H9 (cell line): ENCODE data around the gene NR2F1-AS1. TPM values are rescaled to one million over a fixed set of nuclear protein-coding genes. Genes with fewer than 3 reads are reported as not detected.

Experiments
- DNase-seq: peaks from one replicate; pipeline ENCODE4 v3.0.0-alpha.2; 2017
- H2AFZ ChIP-seq: one replicate; pipeline ENCODE4 v1.6.1; 2013; ENCODE audit warnings: mild to moderate bottlenecking, low read length, control low read depth, moderate library complexity
- H2AK5ac ChIP-seq: 2 replicates; pipeline ENCODE4 v1.6.1; 2013; ENCODE audit warnings: low read length, control low read depth, mixed read lengths; ENCODE audit not compliant: insufficient read length
- H2BK120ac ChIP-seq: one replicate; pipeline ENCODE4 v1.6.1; 2013; ENCODE audit warnings: low read depth, mild to moderate bottlenecking, low read length, control low read depth, inconsistent platforms; ENCODE audit not compliant: poor library complexity, severe bottlenecking
- H2BK12ac ChIP-seq: 2 replicates; pipeline ENCODE4 v1.6.1; 2013; ENCODE audit warnings: low read length, control low read depth, mixed read lengths, low read depth; ENCODE audit not compliant: insufficient read length
- H2BK15ac ChIP-seq: 2 replicates; pipeline ENCODE4 v1.6.1; 2013; ENCODE audit warnings: low read depth, low read length, control low read depth
- H2BK20ac ChIP-seq: one replicate; pipeline ENCODE4 v1.6.1; 2013; ENCODE audit warnings: low read depth, mild to moderate bottlenecking, low read length, control low read depth, inconsistent platforms; ENCODE audit not compliant: poor library complexity, severe bottlenecking
- H2BK5ac ChIP-seq: 2 replicates; pipeline ENCODE4 v1.6.1; 2013; ENCODE audit warnings: low read length, control low read depth, mixed read lengths; ENCODE audit not compliant: insufficient read length
- H3K14ac ChIP-seq: 2 replicates; pipeline ENCODE4 v1.6.1; 2013; ENCODE audit warnings: low read length, control low read depth; ENCODE audit not compliant: insufficient read depth
- H3K18ac ChIP-seq: 2 replicates; pipeline ENCODE4 v1.6.1; 2013; ENCODE audit warnings: low read depth, mild to moderate bottlenecking, mixed read lengths, low read length, control low read depth; ENCODE audit not compliant: insufficient read length
- H3K23ac ChIP-seq: 2 replicates; pipeline ENCODE4 v1.6.1; 2013; ENCODE audit warnings: low read length, control low read depth, mixed read lengths, low read depth; ENCODE audit not compliant: insufficient read length
- H3K23me2 ChIP-seq: 2 replicates; pipeline ENCODE4 v1.6.1; 2013; ENCODE audit warnings: low read depth, mild to moderate bottlenecking, mixed read lengths, low read length, control low read depth; ENCODE audit not compliant: insufficient read length, poor library complexity, severe bottlenecking
- H3K27ac ChIP-seq: 2 replicates; pipeline ENCODE4 v1.5.1; 2013; ENCODE audit warnings: low read length, control low read depth, mixed read lengths, low read depth; ENCODE audit not compliant: insufficient read length
- H3K27me3 ChIP-seq: 2 replicates; pipeline ENCODE4 v1.6.1; 2013; ENCODE audit warnings: low read length, control low read depth, inconsistent platforms; ENCODE audit not compliant: insufficient read depth
- H3K4ac ChIP-seq: 2 replicates; pipeline ENCODE4 v1.6.1; 2013; ENCODE audit warnings: low read depth, mild to moderate bottlenecking, control low read depth, inconsistent platforms, low read length, moderate library complexity
- H3K4me1 ChIP-seq: 2 replicates; pipeline ENCODE4 v1.6.1; 2013; ENCODE audit warnings: low read length, control low read depth, inconsistent platforms; ENCODE audit not compliant: insufficient read depth
- H3K4me2 ChIP-seq: 2 replicates; pipeline ENCODE4 v1.6.1; 2013; ENCODE audit warnings: low read length, control low read depth, mixed read lengths; ENCODE audit not compliant: insufficient read length, insufficient read depth
- H3K56ac ChIP-seq: 2 replicates; pipeline ENCODE4 v1.6.1; 2013; ENCODE audit warnings: low read depth, mild to moderate bottlenecking, mixed read lengths, low read length, control low read depth; ENCODE audit not compliant: insufficient read length
- H3K79me1 ChIP-seq: 2 replicates; pipeline ENCODE4 v1.6.1; 2013; ENCODE audit warnings: low read depth, mild to moderate bottlenecking, moderate library complexity, low read length, control low read depth, inconsistent platforms; ENCODE audit not compliant: insufficient read depth, poor library complexity, severe bottlenecking
- H3K79me2 ChIP-seq: 2 replicates; pipeline ENCODE4 v1.6.1; 2013; ENCODE audit warnings: low read length, control low read depth, inconsistent platforms; ENCODE audit not compliant: insufficient read depth
- H3K9ac ChIP-seq: 2 replicates; pipeline ENCODE4 v1.6.1; 2013; ENCODE audit warnings: low read length, control low read depth, mixed read lengths; ENCODE audit not compliant: insufficient read length; ENCODE audit errors: extremely low read depth
- H3K9me3 ChIP-seq: one replicate; pipeline ENCODE4 v1.6.1; 2013; ENCODE audit warnings: low read depth, low read length, inconsistent platforms; ENCODE audit not compliant: control insufficient read depth
- H3T11ph ChIP-seq: one replicate; pipeline ENCODE4 v1.6.1; 2013; ENCODE audit warnings: mild to moderate bottlenecking, low read length, control low read depth, inconsistent platforms
- H4K20me1 ChIP-seq: one replicate; pipeline ENCODE4 v1.6.1; 2013; ENCODE audit not compliant: control insufficient read depth, insufficient read length, insufficient read depth
- H4K5ac ChIP-seq: 2 replicates; pipeline ENCODE4 v1.6.1; 2013; ENCODE audit warnings: low read depth, mild to moderate bottlenecking, mixed read lengths, low read length, control low read depth; ENCODE audit not compliant: insufficient read length
- H4K8ac ChIP-seq: replicated peaks from 2 replicates; pipeline ENCODE4 v1.6.1; 2013; ENCODE audit warnings: low read length, control low read depth, mixed read lengths, low read depth; ENCODE audit not compliant: insufficient read length
- H4K91ac ChIP-seq: 2 replicates; pipeline ENCODE4 v1.6.1; 2013; ENCODE audit warnings: low read depth, mild to moderate bottlenecking, moderate library complexity, mixed read lengths, low read length, control low read depth; ENCODE audit not compliant: insufficient read length
- H3K27ac Mint-ChIP-seq, 3 experiments: 2 replicates in 2 of 3; 3 replicates in 1 of 3; pipeline ENCODE4 v1.8.0; 2020 to 2021; ENCODE audit warnings: mixed read lengths in 3 of 3, mild to moderate bottlenecking in 1 of 3, moderate library complexity in 1 of 3
- H3K27me3 Mint-ChIP-seq: 2 replicates; pipeline ENCODE4 v1.8.0; 2021; ENCODE audit warnings: low read depth, mild to moderate bottlenecking, moderate library complexity, mixed read lengths
- H3K36me3 Mint-ChIP-seq, 3 experiments: 2 replicates in 2 of 3; 3 replicates in 1 of 3; pipeline ENCODE4 v1.8.0; 2020 to 2021; ENCODE audit warnings: low read depth in 3 of 3, mixed read lengths in 3 of 3; ENCODE audit not compliant: insufficient read depth in 1 of 3
- H3K4me1 Mint-ChIP-seq, 2 experiments: 2 replicates each; pipeline ENCODE4 v1.8.0; 2020; ENCODE audit warnings: mixed read lengths in 2 of 2
- H3K4me3 Mint-ChIP-seq, 2 experiments: 2 replicates in 1 of 2; 3 replicates in 1 of 2; pipeline ENCODE4 v1.8.0; 2020 to 2021; ENCODE audit warnings: mild to moderate bottlenecking in 2 of 2, mixed read lengths in 2 of 2, moderate library complexity in 1 of 2
- H3K9me3 Mint-ChIP-seq, 2 experiments: 2 replicates in 1 of 2; 3 replicates in 1 of 2; pipeline ENCODE4 v1.8.0; 2020; ENCODE audit warnings: mild to moderate bottlenecking in 2 of 2, mixed read lengths in 2 of 2, moderate library complexity in 1 of 2
- WGBS: extraction: QIAGEN DNeasy Blood & Tissue Kit; methylation state at CpG from one replicate; pipeline ENCODE4 v1.1.7; 2013; ENCODE audit warnings: missing lambda C conversion rate, low lambda C conversion rate, mixed read lengths; ENCODE audit not compliant: insufficient read length; ENCODE audit errors: extremely low coverage; 5-methylcytosine and 5-hydroxymethylcytosine counted together
- total RNA-seq: library from RNA; stranded (reverse); gene quantifications from 2 replicates; pipeline ENCODE4 v1.2.1, GENCODE V29; 2021
- TF ChIP-seq, protein P1 (sequence below): fragments of 200-600 bp; sonication (generic); conservative IDR thresholded peaks from 3 replicates; pipeline ENCODE4 v1.8.0; 2021; ENCODE audit warnings: antibody characterized with exemption, mild to moderate bottlenecking

The NR2F1-AS1 gene
- total RNA-seq, 1 experiment from 2014 or later, result 1.9 TPM

DNA sequence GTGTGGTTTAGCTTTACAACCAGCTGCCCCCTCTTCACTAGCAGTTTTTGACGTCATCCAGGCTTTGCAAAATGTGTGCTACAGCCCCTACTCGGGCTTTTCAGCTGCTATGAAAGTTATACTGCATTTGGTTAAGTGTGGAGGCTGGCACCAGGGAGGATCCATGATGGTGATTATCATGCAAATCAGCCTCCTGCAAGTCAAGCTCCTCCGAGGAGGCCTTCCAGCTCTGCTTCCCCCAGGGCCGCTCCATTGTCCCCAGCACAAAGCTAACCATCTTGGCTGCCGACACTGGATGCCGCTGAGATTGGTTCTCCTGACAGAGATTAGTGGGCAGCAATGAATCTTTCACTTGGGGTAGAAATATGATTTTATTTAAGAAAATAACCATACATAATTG lies 159.6 kb downstream of the NR2F1-AS1 start:
- H3K9me3 Mint-ChIP-seq, result no peaks in the 10 kb centered on the region
- peak overlapping the region; percentile 4 for H3K4me2 ChIP-seq
- no peak overlapping the region for H3K9ac ChIP-seq
- no peak overlapping the region for H4K5ac ChIP-seq
- H2BK20ac ChIP-seq, result no peak overlapping the region
- no peak overlapping the region for H4K8ac ChIP-seq
- no peak overlapping the region for H3K14ac ChIP-seq
- H3K79me2 ChIP-seq, result no peaks in the 10 kb centered on the region
- H3K27ac ChIP-seq, result no peak overlapping the region
- H2AK5ac ChIP-seq, result no peak overlapping the region
- peak; percentile 80 for DNase-seq
- H3K27ac Mint-ChIP-seq, result peak overlapping the region; percentile 29 to 92 (median 92); a peak in 5 of 7 replicates
- WGBS, result no CpG with 5 or more reads among the region's 6 CpGs
- peak overlapping the region in 1 of 2 experiments; percentile 69; a peak in 3 of 5 replicates for H3K4me3 Mint-ChIP-seq
- no peak overlapping the region for H2BK120ac ChIP-seq
- H2BK12ac ChIP-seq, result no peak overlapping the region
- no peaks in the 10 kb centered on the region for H4K20me1 ChIP-seq
- no peaks in the 10 kb centered on the region for H3K9me3 ChIP-seq
- H3K23me2 ChIP-seq, result no peaks in the 10 kb centered on the region
- no peak overlapping the region for H3K56ac ChIP-seq
- no peak overlapping the region for H2BK15ac ChIP-seq
- no peak overlapping the region for H2BK5ac ChIP-seq
- no peaks in the 10 kb centered on the region for H3K79me1 ChIP-seq
- H3T11ph ChIP-seq, result no peak overlapping the region
- H3K18ac ChIP-seq, result no peak overlapping the region
- H3K27me3 ChIP-seq, result no peaks in the 10 kb centered on the region
- H4K91ac ChIP-seq, result no peak overlapping the region
- peaks cover 47 to 52% of the 10 kb centered on the region in 2 experiments for H3K4me1 Mint-ChIP-seq
- peaks cover 12% of the 10 kb centered on the region for H3K4me1 ChIP-seq
- H2AFZ ChIP-seq, result peak overlapping the region; percentile 89
- TF ChIP-seq, protein P1, sequence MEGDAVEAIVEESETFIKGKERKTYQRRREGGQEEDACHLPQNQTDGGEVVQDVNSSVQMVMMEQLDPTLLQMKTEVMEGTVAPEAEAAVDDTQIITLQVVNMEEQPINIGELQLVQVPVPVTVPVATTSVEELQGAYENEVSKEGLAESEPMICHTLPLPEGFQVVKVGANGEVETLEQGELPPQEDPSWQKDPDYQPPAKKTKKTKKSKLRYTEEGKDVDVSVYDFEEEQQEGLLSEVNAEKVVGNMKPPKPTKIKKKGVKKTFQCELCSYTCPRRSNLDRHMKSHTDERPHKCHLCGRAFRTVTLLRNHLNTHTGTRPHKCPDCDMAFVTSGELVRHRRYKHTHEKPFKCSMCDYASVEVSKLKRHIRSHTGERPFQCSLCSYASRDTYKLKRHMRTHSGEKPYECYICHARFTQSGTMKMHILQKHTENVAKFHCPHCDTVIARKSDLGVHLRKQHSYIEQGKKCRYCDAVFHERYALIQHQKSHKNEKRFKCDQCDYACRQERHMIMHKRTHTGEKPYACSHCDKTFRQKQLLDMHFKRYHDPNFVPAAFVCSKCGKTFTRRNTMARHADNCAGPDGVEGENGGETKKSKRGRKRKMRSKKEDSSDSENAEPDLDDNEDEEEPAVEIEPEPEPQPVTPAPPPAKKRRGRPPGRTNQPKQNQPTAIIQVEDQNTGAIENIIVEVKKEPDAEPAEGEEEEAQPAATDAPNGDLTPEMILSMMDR, result no peak
- H3K36me3 Mint-ChIP-seq, result no peaks in the 10 kb centered on the region; a peak in 1 of 7 replicates
- H3K4ac ChIP-seq, result no peak overlapping the region
- H3K27me3 Mint-ChIP-seq, result no peaks in the 10 kb centered on the region
- H3K23ac ChIP-seq, result no peak overlapping the region
